GM23338 (cell line): Measurements from ENCODE around the gene GPD2. TPM values are rescaled to one million over a fixed set of nuclear protein-coding genes. Genes with fewer than 3 reads are reported as not detected.

Source experiments
- CREB1 ChIP-seq: fragments of 250-450 bp; sonication (Bioruptor Pico); IDR thresholded peaks from 2 replicates; pipeline ENCODE4 v1.5.0; 2020; ENCODE audit warnings: low read depth, mild to moderate bottlenecking, moderate library complexity
- EZH2 ChIP-seq: fragments of 200-600 bp; sonication (generic); IDR thresholded peaks from one replicate; pipeline ENCODE4 v1.8.0; 2017; ENCODE audit warnings: antibody characterized with exemption, mild to moderate bottlenecking, low read depth; ENCODE audit not compliant: unreplicated experiment
- EZH2phosphoT487 ChIP-seq: fragments of 200-600 bp; sonication (generic); IDR thresholded peaks from one replicate; pipeline ENCODE4 v1.8.1; 2018; ENCODE audit warnings: antibody characterized with exemption; ENCODE audit not compliant: unreplicated experiment
- JUNB ChIP-seq: IDR thresholded peaks from one replicate; pipeline ENCODE4 v1.6.1; 2016; ENCODE audit warnings: antibody characterized with exemption; ENCODE audit not compliant: unreplicated experiment
- NANOG ChIP-seq: IDR thresholded peaks from 2 replicates; pipeline ENCODE4 v1.6.1; 2016; ENCODE audit warnings: antibody characterized with exemption, borderline replicate concordance
- POLR2AphosphoS5 ChIP-seq: IDR thresholded peaks from 2 replicates; pipeline ENCODE4 v1.6.1; 2016; ENCODE audit warnings: antibody characterized with exemption, low read depth
- STAT1 ChIP-seq: IDR thresholded peaks from one replicate; pipeline ENCODE4 v1.6.1; 2016; ENCODE audit warnings: antibody characterized with exemption; ENCODE audit not compliant: unreplicated experiment
- ZNF114 ChIP-seq: fragments of 250-450 bp; sonication (Bioruptor Pico); IDR thresholded peaks from 2 replicates; pipeline ENCODE4 v1.5.0; 2020; ENCODE audit warnings: mild to moderate bottlenecking, moderate library complexity
- polyA plus RNA-seq: library from polyadenylated mRNA; unstranded; fragments of >200 nt; fragmentation: Nextera tagmentation; extraction: Ambion mirVana; gene quantifications from 2 replicates; pipeline ENCODE4 v1.2.1, GENCODE V29; 2016
- total RNA-seq: library from RNA; depleted of rRNA; stranded (reverse); fragments of >200 nt; shearing (Covaris generic); gene quantifications from 2 replicates; pipeline ENCODE4 v1.2.3, GENCODE V29; 2014
- TF ChIP-seq, protein P1 (sequence below): fragments of 250-450 bp; sonication (Bioruptor Pico); IDR thresholded peaks from 2 replicates; pipeline ENCODE4 v1.5.0; 2020; ENCODE audit warnings: mild to moderate bottlenecking, moderate library complexity
- TF ChIP-seq, protein P2 (sequence below), 2 experiments: fragments of 200-600 bp in 1 of 2; sonication (generic) in 1 of 2; conservative IDR thresholded peaks; 2 replicates each; pipeline versions ENCODE4 v1.5.1 to v1.6.1; 2016 to 2017; ENCODE audit warnings: antibody characterized with exemption in 2 of 2, low read depth in 2 of 2, mild to moderate bottlenecking in 2 of 2, moderate library complexity in 1 of 2
- TF ChIP-seq, protein P3 (sequence below): IDR thresholded peaks from one replicate; pipeline ENCODE4 v1.6.1; 2018; ENCODE audit warnings: antibody characterized with exemption; ENCODE audit not compliant: unreplicated experiment

Gene GPD2
- total and polyA plus RNA-seq, 2 experiments from 2014 or later, result 9.4 to 67.4 TPM

DNA sequence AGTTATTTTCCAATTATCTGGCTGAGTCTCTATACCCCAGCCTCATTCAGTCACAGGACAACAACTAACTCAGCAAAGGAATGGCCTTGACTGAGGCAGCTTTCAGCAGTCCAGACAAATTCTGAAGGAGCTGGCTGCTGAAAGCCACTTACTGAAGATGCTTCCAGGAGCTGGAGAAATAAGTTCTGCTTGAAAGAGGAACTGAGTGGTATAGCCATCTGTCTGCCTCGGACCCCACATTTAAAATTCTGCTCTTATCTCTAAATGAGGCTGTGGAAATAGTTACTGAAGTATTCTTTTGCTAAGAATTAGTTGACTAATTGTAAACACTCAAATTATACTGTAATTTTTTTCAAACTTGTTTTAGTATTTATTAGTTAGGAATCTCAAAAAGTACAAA lies 9.1 kb upstream of the GPD2 start (continued):
- TF ChIP-seq, protein P1, sequence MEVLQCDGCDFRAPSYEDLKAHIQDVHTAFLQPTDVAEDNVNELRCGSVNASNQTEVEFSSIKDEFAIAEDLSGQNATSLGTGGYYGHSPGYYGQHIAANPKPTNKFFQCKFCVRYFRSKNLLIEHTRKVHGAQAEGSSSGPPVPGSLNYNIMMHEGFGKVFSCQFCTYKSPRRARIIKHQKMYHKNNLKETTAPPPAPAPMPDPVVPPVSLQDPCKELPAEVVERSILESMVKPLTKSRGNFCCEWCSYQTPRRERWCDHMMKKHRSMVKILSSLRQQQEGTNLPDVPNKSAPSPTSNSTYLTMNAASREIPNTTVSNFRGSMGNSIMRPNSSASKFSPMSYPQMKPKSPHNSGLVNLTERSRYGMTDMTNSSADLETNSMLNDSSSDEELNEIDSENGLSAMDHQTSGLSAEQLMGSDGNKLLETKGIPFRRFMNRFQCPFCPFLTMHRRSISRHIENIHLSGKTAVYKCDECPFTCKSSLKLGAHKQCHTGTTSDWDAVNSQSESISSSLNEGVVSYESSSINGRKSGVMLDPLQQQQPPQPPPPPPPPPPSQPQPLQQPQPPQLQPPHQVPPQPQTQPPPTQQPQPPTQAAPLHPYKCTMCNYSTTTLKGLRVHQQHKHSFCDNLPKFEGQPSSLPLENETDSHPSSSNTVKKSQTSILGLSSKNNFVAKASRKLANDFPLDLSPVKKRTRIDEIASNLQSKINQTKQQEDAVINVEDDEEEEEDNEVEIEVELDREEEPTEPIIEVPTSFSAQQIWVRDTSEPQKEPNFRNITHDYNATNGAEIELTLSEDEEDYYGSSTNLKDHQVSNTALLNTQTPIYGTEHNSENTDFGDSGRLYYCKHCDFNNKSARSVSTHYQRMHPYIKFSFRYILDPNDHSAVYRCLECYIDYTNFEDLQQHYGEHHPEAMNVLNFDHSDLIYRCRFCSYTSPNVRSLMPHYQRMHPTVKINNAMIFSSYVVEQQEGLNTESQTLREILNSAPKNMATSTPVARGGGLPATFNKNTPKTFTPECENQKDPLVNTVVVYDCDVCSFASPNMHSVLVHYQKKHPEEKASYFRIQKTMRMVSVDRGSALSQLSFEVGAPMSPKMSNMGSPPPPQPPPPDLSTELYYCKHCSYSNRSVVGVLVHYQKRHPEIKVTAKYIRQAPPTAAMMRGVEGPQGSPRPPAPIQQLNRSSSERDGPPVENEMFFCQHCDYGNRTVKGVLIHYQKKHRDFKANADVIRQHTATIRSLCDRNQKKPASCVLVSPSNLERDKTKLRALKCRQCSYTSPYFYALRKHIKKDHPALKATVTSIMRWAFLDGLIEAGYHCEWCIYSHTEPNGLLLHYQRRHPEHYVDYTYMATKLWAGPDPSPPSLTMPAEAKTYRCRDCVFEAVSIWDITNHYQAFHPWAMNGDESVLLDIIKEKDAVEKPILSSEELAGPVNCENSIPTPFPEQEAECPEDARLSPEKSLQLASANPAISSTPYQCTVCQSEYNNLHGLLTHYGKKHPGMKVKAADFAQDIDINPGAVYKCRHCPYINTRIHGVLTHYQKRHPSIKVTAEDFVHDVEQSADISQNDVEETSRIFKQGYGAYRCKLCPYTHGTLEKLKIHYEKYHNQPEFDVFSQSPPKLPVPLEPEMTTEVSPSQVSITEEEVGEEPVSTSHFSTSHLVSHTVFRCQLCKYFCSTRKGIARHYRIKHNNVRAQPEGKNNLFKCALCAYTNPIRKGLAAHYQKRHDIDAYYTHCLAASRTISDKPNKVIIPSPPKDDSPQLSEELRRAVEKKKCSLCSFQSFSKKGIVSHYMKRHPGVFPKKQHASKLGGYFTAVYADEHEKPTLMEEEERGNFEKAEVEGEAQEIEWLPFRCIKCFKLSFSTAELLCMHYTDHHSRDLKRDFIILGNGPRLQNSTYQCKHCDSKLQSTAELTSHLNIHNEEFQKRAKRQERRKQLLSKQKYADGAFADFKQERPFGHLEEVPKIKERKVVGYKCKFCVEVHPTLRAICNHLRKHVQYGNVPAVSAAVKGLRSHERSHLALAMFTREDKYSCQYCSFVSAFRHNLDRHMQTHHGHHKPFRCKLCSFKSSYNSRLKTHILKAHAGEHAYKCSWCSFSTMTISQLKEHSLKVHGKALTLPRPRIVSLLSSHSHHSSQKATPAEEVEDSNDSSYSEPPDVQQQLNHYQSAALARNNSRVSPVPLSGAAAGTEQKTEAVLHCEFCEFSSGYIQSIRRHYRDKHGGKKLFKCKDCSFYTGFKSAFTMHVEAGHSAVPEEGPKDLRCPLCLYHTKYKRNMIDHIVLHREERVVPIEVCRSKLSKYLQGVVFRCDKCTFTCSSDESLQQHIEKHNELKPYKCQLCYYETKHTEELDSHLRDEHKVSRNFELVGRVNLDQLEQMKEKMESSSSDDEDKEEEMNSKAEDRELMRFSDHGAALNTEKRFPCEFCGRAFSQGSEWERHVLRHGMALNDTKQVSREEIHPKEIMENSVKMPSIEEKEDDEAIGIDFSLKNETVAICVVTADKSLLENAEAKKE (CRISPR knock-in tag), result no peak
- no peak for TF ChIP-seq JUNB
- TF ChIP-seq, protein P2, sequence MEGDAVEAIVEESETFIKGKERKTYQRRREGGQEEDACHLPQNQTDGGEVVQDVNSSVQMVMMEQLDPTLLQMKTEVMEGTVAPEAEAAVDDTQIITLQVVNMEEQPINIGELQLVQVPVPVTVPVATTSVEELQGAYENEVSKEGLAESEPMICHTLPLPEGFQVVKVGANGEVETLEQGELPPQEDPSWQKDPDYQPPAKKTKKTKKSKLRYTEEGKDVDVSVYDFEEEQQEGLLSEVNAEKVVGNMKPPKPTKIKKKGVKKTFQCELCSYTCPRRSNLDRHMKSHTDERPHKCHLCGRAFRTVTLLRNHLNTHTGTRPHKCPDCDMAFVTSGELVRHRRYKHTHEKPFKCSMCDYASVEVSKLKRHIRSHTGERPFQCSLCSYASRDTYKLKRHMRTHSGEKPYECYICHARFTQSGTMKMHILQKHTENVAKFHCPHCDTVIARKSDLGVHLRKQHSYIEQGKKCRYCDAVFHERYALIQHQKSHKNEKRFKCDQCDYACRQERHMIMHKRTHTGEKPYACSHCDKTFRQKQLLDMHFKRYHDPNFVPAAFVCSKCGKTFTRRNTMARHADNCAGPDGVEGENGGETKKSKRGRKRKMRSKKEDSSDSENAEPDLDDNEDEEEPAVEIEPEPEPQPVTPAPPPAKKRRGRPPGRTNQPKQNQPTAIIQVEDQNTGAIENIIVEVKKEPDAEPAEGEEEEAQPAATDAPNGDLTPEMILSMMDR (conservative IDR thresholded peaks at IDR 0.05; ENCODE audit: low read depth in 2 of 2), result no peak
- TF ChIP-seq ZNF114 (CRISPR knock-in tag), result no peak
- TF ChIP-seq NANOG, result no peak
- TF ChIP-seq POLR2AphosphoS5, result no peak
- no peak for TF ChIP-seq EZH2phosphoT487
- no peak for TF ChIP-seq CREB1
- TF ChIP-seq EZH2, result no peak
- TF ChIP-seq, protein P3, sequence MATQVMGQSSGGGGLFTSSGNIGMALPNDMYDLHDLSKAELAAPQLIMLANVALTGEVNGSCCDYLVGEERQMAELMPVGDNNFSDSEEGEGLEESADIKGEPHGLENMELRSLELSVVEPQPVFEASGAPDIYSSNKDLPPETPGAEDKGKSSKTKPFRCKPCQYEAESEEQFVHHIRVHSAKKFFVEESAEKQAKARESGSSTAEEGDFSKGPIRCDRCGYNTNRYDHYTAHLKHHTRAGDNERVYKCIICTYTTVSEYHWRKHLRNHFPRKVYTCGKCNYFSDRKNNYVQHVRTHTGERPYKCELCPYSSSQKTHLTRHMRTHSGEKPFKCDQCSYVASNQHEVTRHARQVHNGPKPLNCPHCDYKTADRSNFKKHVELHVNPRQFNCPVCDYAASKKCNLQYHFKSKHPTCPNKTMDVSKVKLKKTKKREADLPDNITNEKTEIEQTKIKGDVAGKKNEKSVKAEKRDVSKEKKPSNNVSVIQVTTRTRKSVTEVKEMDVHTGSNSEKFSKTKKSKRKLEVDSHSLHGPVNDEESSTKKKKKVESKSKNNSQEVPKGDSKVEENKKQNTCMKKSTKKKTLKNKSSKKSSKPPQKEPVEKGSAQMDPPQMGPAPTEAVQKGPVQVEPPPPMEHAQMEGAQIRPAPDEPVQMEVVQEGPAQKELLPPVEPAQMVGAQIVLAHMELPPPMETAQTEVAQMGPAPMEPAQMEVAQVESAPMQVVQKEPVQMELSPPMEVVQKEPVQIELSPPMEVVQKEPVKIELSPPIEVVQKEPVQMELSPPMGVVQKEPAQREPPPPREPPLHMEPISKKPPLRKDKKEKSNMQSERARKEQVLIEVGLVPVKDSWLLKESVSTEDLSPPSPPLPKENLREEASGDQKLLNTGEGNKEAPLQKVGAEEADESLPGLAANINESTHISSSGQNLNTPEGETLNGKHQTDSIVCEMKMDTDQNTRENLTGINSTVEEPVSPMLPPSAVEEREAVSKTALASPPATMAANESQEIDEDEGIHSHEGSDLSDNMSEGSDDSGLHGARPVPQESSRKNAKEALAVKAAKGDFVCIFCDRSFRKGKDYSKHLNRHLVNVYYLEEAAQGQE, result no peak
- no peak for TF ChIP-seq STAT1
